ENCODE data around the gene SOHLH1. TPM values are rescaled to one million over a fixed set of nuclear protein-coding genes. Genes with fewer than 3 reads are reported as not detected.

SOHLH1 gene
- total RNA-seq, 1 experiment from 2014 or later, result not detected

DNA sequence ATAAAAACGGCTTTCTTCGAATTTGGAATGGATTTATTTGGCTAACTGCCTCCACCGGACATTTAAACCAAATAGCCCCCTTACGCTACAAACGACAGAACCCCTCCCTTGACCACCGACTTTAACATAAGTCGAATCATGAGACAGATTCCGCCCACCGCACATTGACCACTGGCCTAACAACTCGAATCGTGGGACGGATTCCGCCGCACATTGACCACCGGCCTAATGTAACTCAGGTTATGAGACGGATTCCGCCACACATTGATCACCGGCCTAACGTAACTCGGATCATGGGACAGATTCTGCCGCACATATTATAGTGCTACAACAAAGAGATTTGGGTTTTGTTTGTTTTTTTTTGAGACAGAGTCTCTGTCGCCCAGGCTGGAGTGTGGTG is 38.9 kb downstream of the SOHLH1 start:
- DNase-seq (ENCODE audit: low read depth, low spot score) (no peak), ATAC-seq (no peak)
- ChIA-PET POLR2A (no interaction called here), CTCF (no interaction called here), RAD21 (ENCODE audit: low non-redundant PET in 1 of 2, low total read pairs in 2 of 2, uncharacterized antibody in 2 of 2, unreplicated experiment in 2 of 2) (no interaction called here)
- Histone ChIP-seq H2AFZ (ENCODE audit: low read depth, low read length, poor library complexity, severe bottlenecking) (no peak overlapping the region), H3K79me2 (ENCODE audit: insufficient read depth, low read length) (no peaks in the 10 kb centered on the region), H3K27me3 (ENCODE audit: insufficient read depth, low read length) (peaks cover 3% of the 10 kb centered on the region; the same call in 1 of the 2 replicates), H3K4me1 (ENCODE audit: control insufficient read depth in 1 of 2, insufficient read depth in 2 of 2, low read length in 2 of 2) (no peaks in the 10 kb centered on the region), H4K20me1 (ENCODE audit: insufficient read depth) (no peaks in the 10 kb centered on the region), H3K4me3 (replicated peaks in 1 of 2; ENCODE audit: low read depth in 1 of 2, low read length in 2 of 2) (no peak overlapping the region), H3K4me2 (ENCODE audit: low read length) (no peak overlapping the region), H3K36me3 (ENCODE audit: control insufficient read depth in 1 of 2, insufficient read depth in 2 of 2, low read length in 2 of 2) (no peaks in the 10 kb centered on the region), H3K9me2 (ENCODE audit: insufficient read depth) (no peaks in the 10 kb centered on the region), H3K27ac (ENCODE audit: low read depth, low read length) (no peak overlapping the region), H3K9me3 (ENCODE audit: control insufficient read depth in 1 of 2, insufficient read depth in 1 of 2, low read depth in 1 of 2, low read length in 2 of 2) (no peaks in the 10 kb centered on the region), H3K9ac (ENCODE audit: low read length) (no peak overlapping the region)
- BruUV-seq (replicated peaks), result no TSS peak
- intact Hi-C loops (cut with micrococcal nuclease), result no loop called here
- TF ChIP-seq FOSL1 (IDR thresholded peaks at IDR 0.05; ENCODE audit: low read depth) (no peak), YY1 (IDR thresholded peaks at IDR 0.05; ENCODE audit: extremely low read depth, insufficient replicate concordance, low read depth, low read length) (no peak), ELF1 (IDR thresholded peaks at IDR 0.05; ENCODE audit: borderline replicate concordance, low read depth) (no peak), SP1 (IDR thresholded peaks at IDR 0.05; ENCODE audit: low read depth) (no peak), EZH2phosphoT487 (IDR thresholded peaks at IDR 0.05; ENCODE audit: borderline replicate concordance) (no peak), RAD21 (IDR thresholded peaks at IDR 0.05; ENCODE audit: low read depth) (no peak), EGR1 (IDR thresholded peaks at IDR 0.05; ENCODE audit: low read depth) (no peak), CEBPB (IDR thresholded peaks at IDR 0.05; ENCODE audit: low read depth) (no peak)
- TF ChIP-seq, protein P1, sequence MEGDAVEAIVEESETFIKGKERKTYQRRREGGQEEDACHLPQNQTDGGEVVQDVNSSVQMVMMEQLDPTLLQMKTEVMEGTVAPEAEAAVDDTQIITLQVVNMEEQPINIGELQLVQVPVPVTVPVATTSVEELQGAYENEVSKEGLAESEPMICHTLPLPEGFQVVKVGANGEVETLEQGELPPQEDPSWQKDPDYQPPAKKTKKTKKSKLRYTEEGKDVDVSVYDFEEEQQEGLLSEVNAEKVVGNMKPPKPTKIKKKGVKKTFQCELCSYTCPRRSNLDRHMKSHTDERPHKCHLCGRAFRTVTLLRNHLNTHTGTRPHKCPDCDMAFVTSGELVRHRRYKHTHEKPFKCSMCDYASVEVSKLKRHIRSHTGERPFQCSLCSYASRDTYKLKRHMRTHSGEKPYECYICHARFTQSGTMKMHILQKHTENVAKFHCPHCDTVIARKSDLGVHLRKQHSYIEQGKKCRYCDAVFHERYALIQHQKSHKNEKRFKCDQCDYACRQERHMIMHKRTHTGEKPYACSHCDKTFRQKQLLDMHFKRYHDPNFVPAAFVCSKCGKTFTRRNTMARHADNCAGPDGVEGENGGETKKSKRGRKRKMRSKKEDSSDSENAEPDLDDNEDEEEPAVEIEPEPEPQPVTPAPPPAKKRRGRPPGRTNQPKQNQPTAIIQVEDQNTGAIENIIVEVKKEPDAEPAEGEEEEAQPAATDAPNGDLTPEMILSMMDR (IDR thresholded peaks at IDR 0.05 in 2 of 3, conservative IDR thresholded peaks at IDR 0.05 in 1 of 3; ENCODE audit: borderline replicate concordance in 1 of 3, insufficient read depth in 1 of 3, low read depth in 2 of 3, low read length in 2 of 3), result no peak
- TF ChIP-seq, protein P2, sequence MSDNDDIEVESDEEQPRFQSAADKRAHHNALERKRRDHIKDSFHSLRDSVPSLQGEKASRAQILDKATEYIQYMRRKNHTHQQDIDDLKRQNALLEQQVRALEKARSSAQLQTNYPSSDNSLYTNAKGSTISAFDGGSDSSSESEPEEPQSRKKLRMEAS (IDR thresholded peaks at IDR 0.05), result no peak

Measured in HCT116 (cell line).